COR-L47 (cell line): ENCODE data around the gene TTC7B.

Experiments used
- DNase-seq: peaks from one replicate; lab custom pipeline; 2025; lab: John Stamatoyannopoulos, UW

Gene TTC7B

DNA sequence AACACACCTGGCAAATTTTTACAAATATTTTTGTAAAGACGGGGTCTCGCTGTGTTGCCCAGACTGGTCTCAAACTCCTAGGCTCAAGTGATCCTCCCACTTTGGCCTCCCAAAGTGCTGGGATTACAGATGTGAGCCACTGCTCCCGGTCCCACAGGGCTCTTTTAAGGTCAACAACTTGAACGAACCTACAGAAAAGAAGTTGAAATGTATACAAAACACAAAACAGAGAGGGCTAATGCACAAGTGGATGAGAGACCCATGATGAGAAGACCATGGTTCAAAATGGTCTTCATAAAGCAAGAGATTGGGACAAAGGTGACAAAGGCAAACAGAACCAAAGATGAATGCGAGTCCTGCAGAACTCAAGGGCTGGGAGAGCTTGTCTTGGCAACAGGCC is 328.0 kb downstream of the TTC7B start:
- DNase-seq = no peak

DNA sequence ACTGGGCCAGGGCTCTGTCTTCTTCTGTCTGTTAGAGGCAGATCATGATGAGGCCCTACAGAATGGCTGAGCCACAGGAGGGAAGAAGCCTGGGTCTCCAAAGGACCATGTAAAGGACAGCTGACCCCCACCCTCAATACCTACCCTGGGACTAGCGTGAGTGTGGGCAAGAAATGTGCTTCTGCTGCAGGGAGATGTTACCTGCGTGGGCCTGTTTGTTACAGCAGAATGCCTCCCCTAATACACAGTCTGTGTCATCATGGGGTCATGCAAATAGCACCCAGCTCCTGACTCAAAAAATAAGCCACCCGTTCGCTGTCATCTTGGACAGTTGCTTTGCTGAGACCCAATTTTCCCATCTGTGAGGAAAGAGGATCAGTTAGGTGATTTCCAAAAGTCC is 328.8 kb downstream of the TTC7B start:
- no peak for DNase-seq

DNA sequence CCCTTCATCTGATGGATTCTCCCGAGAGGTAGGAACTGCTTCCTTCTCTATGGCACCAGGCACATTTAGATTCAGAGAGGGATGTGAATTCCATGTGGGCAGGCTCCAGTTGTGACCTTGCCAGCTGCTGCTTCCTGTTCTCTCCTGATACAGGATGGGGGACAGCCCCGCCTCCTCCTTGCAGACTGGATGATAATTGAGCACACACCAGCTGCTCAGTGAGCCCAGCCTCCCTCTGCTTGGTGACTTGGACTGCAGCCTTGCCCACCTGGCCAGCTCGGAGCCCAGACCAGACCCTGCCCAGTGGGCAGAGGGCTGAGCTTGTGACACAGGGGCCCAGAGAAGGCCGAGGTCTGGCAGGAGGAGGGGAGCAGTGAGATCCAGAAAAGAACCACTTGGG is 329.2 kb downstream of the TTC7B start:
- peak; percentile 94 for DNase-seq

DNA sequence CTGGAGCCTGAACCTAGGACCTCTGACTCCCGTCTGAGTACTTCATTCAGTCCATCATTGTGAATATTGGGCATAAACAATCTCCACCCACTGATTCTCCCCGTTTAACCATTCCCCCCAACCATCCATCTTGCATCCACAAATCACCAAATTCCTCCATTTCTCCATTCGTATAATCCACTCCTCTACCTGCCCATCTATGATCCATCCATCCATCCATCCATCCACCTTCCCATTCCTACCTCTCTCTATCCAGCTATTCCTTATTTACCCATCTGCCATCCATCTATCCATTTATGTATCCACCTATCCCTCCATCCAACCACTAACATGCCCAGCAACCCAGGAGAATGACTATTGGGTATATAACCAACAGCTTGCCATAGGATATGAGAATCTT is 331.9 kb downstream of the TTC7B start:
- no peak for DNase-seq

DNA sequence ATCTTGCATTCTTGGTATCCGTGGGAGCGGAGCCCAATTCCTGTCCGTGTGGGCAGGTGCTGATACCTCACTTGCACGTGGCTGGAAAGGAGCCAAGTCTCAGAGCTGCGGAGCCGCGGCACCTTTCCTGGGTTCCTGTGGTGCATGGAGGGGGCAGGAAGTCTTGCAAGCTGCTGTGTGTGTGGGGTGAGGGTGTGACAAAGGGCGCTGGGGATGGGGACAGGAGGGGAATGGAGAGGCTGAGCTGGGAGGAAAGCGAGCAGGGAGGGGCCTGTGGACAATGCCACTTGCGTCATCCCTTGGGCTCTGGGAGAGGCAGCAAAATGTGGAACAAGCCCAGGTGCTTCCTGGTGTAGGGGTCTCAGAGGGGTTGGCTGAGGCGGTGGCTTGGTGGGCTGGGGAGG is 332.7 kb downstream of the TTC7B start:
- peak; percentile 97 for DNase-seq

DNA sequence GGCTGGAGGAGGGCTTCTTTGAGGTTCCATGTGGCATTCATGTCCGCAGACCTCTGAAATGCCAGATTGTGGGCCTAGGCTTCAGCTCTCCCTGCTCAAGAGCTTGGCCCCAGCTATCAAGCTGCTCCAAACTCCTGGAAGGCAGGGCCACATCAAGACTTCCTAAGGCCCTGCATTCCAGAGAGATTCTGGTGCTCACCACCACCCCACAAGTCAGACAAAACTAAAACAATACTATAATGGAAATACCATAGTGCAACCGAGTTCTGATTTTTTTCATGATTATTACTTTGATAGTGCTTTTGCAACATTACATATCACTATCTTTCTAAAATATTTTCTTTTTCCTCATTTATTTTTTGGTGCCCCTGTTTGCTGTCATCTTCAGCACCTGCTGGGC is 333.1 kb downstream of the TTC7B start:
- DNase-seq = no peak

DNA sequence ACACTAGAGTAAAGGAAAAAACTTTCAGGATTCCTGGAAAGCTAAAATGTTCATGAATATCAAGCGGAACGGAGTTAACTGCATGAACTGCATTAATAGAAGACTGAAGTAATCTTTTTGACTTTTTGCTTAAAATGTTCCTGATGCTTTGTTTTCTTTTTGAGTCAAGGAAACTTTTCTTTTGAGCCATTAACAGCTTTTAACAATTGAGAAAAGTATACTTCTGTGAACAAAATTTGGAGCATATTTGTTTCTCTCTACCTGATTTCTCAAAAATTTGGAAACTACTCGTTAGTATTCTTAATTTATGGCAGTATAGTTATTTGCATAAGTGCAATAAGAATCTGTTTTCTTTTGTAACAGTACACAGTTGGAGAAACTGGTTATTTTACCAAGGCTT is 340.9 kb downstream of the TTC7B start:
- no peak for DNase-seq
